Measurements from ENCODE around the gene NR5A1. TPM values are rescaled to one million over a fixed set of nuclear protein-coding genes. Genes with fewer than 3 reads are reported as not detected.

NR5A1 gene
- total and polyA plus RNA-seq, 2 experiments from 2014 or later, result 0.21 TPM; not detected in 1

GRCh38 chr9:124511891-124512805, 4.9 kb upstream of the NR5A1 start:
- H3K4me2 ChIP-seq, result 0 out of 2 replicates have a peak overlapping the region, but pooled peaks have one; percentile 14
- no peaks in the 10 kb centered on the region for H3K36me3 ChIP-seq (ENCODE audit: insufficient read depth)
- peak; percentile 29 for ATAC-seq
- H3K4me1 Mint-ChIP-seq, result peaks cover 20% of the 10 kb centered on the region
- H3K9me3 Mint-ChIP-seq, result no peaks in the 10 kb centered on the region; the same call in 2 of the 3 replicates
- peaks cover 38% of the 10 kb centered on the region for H3K27me3 Mint-ChIP-seq (ENCODE audit: insufficient read depth, low read depth, poor library complexity)
- no peaks in the 10 kb centered on the region for H3K27me3 ChIP-seq (ENCODE audit: insufficient read depth)
- H3K4me3 Mint-ChIP-seq, result peak overlapping the region; percentile 1; the same call in 1 of the 3 replicates
- H3F3A ChIP-seq (replicated peaks; ENCODE audit: low read depth), result no peaks in the 10 kb centered on the region
- H3K9me2 ChIP-seq (ENCODE audit: insufficient read depth), result no peaks in the 10 kb centered on the region
- H3K4me1 ChIP-seq (ENCODE audit: insufficient read depth), result peaks cover 8% of the 10 kb centered on the region; the same call in 1 of the 2 replicates
- H4K20me1 ChIP-seq (replicated peaks; ENCODE audit: insufficient read depth), result no peaks in the 10 kb centered on the region; the same call in 1 of the 2 replicates
- DNase-seq (ENCODE audit: low spot score), result no peak
- no peak overlapping the region for H3K27ac Mint-ChIP-seq
- no peak overlapping the region for H3K4me3 ChIP-seq
- H2AFZ ChIP-seq, result peak overlapping the region; percentile 95
- H3K79me2 ChIP-seq (replicated peaks; ENCODE audit: insufficient read depth), result no peaks in the 10 kb centered on the region
- no peak for TF ChIP-seq ZNF331 (CRISPR knock-in tag; IDR thresholded peaks at IDR 0.05; ENCODE audit: low read depth)
- TF ChIP-seq REST (IDR thresholded peaks at IDR 0.05; ENCODE audit: unreplicated experiment), result no peak
- no peak for TF ChIP-seq POLR2AphosphoS5 (IDR thresholded peaks at IDR 0.05; ENCODE audit: low read depth)
- TF ChIP-seq CREB1 (CRISPR knock-in tag; IDR thresholded peaks at IDR 0.05; ENCODE audit: low read depth), result no peak
- TF ChIP-seq ETS1 (IDR thresholded peaks at IDR 0.05), result no peak
- no peak for TF ChIP-seq EZH2phosphoT487 (IDR thresholded peaks at IDR 0.05; ENCODE audit: unreplicated experiment)
- no peak for TF ChIP-seq CTCF (conservative IDR thresholded peaks at IDR 0.05; ENCODE audit: low read depth in 2 of 2)
- TF ChIP-seq EZH2 (IDR thresholded peaks at IDR 0.05; ENCODE audit: low read depth, unreplicated experiment), result no peak
- TF ChIP-seq NANOG (IDR thresholded peaks at IDR 0.05; ENCODE audit: borderline replicate concordance), result no peak
- no peak for TF ChIP-seq ZNF114 (CRISPR knock-in tag; IDR thresholded peaks at IDR 0.05)
- TF ChIP-seq ZNF462 (CRISPR knock-in tag; IDR thresholded peaks at IDR 0.05), result no peak
- TF ChIP-seq STAT1 (IDR thresholded peaks at IDR 0.05; ENCODE audit: unreplicated experiment), result no peak
- no peak for TF ChIP-seq JUNB (IDR thresholded peaks at IDR 0.05; ENCODE audit: unreplicated experiment)
- no peaks in the 10 kb centered on the region; the same call in 2 of the 3 replicates for H3K36me3 Mint-ChIP-seq (ENCODE audit: low read depth)
- H3K27ac ChIP-seq (ENCODE audit: low read depth), result peak overlapping the region; percentile 59; the same call in 1 of the 2 replicates

All from GM23338 (cell line).